ENCODE data around the gene PCID2.
"Not testable (repeated sequence)": the region's sequence is repeated elsewhere in the genome, so short reads cannot be mapped to it uniquely, and the experiment has no call there.

The PCID2 gene

GRCh38 chr13:113162783-113163685 lies 45.4 kb downstream of the PCID2 start:
- DNase-seq = no peak

GRCh38 chr13:113161975-113162374 lies 46.5 kb downstream of the PCID2 start:
- not testable (repeated sequence) for DNase-seq

GRCh38 chr13:113161433-113161832 lies 47.0 kb downstream of the PCID2 start:
- DNase-seq = no peak

- no peak for DNase-seq
Measured at GRCh38 chr13:113160983-113161382, 47.5 kb downstream of the PCID2 start.

- no peak for DNase-seq
Measured at GRCh38 chr13:113159701-113160100, 48.8 kb downstream of the PCID2 start.

- DNase-seq = no peak
Measured at GRCh38 chr13:113158946-113159345, 49.5 kb downstream of the PCID2 start.

- DNase-seq = no peak
Measured at GRCh38 chr13:113157929-113158747, 50.3 kb downstream of the PCID2 start, which contains the start of gene PROZ. Gene PROZ (plus strand): TSS chr13:113158648. CDS start chr13:113158661, 13 bp downstream.

GRCh38 chr13:113157206-113157928 lies 51.1 kb downstream of the PCID2 start:
- no peak for DNase-seq

- no peak for DNase-seq
Measured at GRCh38 chr13:113155982-113156655, 52.4 kb downstream of the PCID2 start.

- no peak for DNase-seq
Measured at GRCh38 chr13:113155201-113155600, 53.3 kb downstream of the PCID2 start.

GRCh38 chr13:113153810-113154748 lies 54.4 kb downstream of the PCID2 start:
- DNase-seq = peak; percentile 70 to 71

- DNase-seq = no peak
Measured at GRCh38 chr13:113152984-113153809, 55.3 kb downstream of the PCID2 start.

- DNase-seq = no peak
Measured at GRCh38 chr13:113152691-113152983, 55.8 kb downstream of the PCID2 start.

- no peak for DNase-seq
Measured at GRCh38 chr13:113151745-113152690, 56.5 kb downstream of the PCID2 start.

GRCh38 chr13:113150550-113151365 lies 57.7 kb downstream of the PCID2 start:
- DNase-seq = no peak

GRCh38 chr13:113149711-113150549 lies 58.5 kb downstream of the PCID2 start:
- DNase-seq = no peak

- DNase-seq = no peak
Measured at GRCh38 chr13:113148940-113149503, 59.4 kb downstream of the PCID2 start.

Measured in activated CD4-positive, alpha-beta T cell treated with anti-CD3 and anti-CD28 coated beads, Interleukin-2, amount 50 U/mL, for 4 hours (primary cell).